Activated CD8-positive, alpha-beta memory T cell treated with anti-CD3 and anti-CD28 coated beads for 4 hours (primary cell): Measurements from ENCODE around the gene CAPZB.

ENCODE experiments used
- DNase-seq, 2 donors: peaks; one replicate each; pipeline ENCODE4 v3.0.0-alpha.2; 2020; ENCODE audit warnings: low read depth in 2 of 2

CAPZB gene

DNA sequence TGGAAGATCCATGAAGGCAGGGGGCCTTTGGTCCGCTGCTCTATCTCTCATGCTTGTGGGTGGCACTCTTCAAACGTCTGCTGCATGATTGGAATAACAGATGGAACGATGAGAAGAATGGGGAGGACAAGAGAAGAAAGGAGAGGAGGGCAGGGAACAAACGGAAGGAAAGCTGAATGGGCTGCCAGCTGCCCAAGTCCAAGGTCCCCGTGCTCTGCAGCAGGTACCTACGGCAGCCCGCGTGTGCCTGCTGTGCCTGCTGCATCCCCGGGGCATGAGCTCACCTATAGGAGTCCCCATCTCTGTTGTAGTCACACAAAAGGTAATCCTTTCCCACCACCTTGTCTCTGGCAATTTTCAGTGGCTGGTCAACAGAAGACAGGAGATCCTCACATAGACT, 100.1 kb downstream of the CAPZB start:
- no peak for DNase-seq

DNA sequence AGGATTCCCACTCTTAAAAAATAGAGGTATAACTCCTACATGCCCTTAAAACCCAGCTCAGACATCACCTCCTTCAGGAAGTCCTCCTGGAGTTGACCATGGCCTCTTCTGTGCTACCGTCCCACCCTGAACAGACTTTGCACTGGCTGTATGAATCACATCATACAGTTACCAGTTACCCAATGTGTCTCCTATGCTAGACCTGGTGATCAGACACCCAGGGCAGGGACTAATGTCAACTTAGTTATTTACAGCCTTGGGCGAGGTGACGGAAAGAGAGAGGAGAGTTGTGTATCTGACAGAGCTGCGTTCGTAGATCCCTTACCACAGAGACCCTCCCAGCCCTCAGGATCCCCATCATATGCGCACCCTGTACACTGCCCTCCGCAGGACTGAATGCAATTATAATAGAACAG, 100.6 kb downstream of the CAPZB start:
- no peak for DNase-seq

DNA sequence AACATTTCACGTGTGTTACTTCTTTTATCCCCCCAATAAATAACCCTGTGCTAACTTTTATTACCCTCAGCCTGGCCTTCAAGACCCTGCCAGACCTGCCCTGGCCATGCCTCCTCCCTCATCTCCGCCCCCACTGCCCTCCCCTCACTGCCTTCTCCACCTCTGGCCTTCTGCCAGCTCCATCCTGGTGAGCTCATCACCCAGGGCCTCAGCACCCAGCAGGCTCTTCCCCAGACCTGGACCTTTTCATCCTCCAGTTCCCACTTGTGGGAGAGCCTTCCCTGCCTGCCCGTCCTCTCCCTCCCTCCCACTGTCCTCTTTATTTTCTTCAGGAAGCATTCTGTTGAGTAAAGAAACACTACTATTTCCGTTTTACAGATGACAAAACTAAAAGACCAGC, 101.2 kb downstream of the CAPZB start:
- DNase-seq = no peak

DNA sequence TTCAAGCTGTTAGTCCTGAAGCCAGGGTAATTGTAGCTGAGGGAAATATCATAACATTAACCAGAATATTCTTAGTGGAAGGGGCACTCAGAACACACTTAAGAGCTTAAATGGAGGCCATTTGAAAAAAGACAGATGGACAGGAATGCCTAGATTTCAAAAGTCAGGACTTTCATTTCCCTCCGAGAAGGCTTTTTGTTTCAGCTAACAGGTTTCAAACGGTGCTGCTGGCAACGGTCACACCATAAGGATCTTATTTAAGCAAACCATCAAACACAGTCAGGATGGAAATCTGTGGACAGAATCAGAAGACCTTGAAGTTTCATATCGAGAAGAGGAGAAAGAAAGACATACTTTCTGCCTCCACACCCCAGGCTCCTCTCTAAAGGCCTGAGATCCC, 103.1 kb downstream of the CAPZB start:
- no peak for DNase-seq

DNA sequence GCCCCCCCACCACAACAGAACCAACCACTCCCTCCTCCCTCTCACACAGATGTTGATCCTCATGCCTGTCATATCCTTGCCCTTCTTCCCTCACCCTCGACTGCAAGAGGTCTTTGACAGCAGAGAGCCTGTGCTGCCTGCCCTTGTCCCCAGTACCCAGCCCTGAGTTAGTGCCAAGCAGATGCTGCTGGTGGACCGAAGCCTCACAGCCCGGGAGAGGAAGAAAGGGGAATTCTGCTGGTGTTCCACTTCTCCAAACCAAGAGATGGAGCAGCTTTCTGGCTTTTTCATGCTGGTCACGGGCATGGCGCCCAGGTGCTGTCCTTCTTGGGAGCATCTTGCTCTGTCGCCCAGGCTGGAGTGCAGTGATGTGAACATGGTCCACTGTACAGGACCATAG, 104.1 kb downstream of the CAPZB start:
- no peak for DNase-seq

DNA sequence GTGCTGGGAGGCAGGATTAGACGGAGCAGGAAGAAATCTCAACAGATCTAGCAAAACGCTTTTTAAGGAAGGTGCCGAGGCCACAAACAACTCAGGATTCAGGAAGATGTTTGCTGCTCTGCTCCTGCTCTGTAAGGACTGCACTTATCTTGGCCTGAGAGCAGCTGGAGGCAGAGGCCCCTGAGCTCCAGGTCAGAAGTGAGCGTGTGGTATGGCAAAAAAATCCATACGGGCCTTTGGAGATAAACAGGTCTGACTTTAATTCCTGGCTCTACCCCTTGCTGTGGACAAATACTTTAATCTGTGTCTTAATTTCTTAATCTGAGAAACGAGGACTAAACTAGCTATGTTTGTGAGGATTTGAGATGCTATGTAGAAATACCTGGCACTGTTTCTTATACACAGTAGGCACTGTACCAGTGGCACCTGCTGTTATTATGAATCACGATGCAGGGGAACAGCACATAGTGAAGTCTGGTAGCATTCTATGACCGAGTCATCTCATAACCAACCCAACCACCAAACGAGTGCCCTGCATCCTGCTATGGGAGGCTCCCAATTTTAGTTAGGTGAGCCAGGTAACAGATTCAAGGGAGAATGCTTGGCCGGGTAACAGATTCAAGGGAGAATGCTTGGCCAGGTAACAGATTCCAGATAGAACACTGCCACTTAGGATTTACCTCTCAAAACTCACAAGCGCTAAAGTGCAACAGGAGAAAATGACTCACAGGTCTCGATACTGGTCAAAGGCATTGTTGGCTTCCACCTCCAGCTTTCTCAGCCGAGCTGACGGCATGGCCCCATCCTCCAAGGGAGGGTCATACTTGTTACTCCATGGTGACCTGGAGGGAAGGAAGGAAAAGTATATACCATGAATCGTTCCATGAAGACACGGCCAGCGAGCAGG, 107.3 kb downstream of the CAPZB start:
- DNase-seq = no peak

DNA sequence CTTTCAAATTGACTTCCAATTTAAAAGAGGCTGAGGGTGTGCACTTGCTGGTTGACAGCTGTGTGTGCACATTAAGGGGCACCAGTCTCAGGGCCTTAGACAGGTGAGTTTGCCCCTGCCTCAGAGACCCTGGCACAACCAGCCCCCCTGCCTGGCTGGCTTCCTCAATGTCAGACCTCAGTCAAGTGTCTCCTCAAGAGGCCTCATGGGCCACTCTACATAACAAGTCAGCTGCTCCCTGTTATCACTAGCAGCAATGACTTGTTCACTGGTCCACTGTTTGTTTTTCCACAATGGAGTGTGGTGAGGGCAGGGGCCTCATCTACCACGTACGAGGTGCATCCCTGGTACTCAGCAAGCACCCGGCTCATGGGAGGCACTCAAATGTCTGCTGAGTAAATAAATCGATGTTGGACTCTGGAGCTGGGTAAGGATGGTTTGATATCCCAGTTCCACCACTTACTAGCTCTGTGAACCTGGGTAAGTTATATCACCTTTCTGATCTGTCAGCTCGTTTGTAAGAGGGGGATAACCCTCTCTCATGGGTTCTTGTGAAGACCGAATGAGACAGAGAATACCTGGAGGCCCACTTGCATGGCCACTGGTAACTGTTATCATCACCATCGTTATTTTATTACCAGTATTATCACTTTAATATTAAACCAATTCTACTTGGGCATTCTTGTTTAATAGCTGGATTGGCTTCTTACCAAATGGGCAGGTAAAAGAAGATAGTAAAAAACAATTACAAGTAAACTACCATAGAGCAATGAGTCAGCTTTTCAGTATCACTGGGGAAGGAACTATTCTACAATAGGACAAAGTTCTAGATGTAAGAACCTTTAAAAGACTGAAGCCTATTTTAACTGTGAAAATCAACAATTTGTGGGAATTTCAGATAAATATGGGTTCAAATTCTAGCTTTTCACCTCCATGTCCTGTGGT, 108.6 kb downstream of the CAPZB start:
- no peak for DNase-seq

DNA sequence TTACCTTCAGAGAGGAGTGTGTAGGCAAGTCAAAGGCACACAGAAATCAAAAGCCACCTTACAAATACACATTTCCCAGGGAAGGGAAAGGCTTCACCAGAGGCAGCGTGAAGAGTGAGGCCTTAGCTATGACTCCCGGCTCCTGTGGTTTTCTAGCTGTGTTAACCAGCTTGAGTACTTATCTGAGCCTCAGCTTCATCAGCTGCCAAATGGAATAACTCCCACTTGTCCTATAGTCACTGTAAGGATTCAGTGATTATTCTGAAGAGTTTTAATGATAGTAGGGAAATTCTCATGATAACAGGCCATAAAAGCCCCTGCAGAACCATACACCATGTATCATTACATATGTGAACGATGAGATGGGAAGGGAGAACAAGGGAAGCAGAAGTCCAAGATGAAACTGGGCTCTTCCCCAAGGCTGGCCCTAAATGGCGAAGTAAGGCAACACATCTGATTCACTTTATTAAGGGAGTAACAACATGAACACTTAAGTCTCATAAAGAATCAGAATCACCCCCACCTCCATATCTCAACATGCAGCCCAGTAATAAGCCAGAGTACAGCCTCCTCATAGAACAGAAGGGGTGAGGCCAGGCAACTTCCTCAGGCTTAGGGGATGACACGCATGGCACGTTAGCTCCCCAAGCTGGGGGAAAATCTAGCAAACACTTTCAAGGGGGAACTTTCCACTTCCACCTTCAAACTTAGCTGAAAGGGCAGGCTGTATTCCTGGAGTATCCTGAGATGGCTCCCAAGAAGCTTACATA, 109.5 kb downstream of the CAPZB start:
- DNase-seq = no peak

DNA sequence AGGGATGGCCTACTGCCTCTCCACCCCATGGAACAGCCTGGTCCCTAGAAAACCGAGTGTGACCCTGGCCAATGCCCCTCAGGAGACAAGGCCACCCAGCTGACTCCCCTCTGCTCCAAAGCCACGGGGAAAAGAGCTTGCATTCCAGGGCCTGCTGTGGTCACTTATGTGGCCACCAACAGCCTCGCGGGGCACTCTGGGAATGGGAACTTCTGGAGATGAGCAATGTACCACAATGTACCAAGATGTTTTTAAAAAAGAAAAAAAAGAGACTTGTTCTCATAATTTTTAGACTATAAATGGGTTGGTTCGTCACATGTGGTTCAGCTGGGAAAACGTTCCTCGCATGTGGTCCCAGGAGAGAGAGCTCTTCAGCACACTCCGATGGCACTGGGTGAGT, 110.4 kb downstream of the CAPZB start:
- no peak for DNase-seq

DNA sequence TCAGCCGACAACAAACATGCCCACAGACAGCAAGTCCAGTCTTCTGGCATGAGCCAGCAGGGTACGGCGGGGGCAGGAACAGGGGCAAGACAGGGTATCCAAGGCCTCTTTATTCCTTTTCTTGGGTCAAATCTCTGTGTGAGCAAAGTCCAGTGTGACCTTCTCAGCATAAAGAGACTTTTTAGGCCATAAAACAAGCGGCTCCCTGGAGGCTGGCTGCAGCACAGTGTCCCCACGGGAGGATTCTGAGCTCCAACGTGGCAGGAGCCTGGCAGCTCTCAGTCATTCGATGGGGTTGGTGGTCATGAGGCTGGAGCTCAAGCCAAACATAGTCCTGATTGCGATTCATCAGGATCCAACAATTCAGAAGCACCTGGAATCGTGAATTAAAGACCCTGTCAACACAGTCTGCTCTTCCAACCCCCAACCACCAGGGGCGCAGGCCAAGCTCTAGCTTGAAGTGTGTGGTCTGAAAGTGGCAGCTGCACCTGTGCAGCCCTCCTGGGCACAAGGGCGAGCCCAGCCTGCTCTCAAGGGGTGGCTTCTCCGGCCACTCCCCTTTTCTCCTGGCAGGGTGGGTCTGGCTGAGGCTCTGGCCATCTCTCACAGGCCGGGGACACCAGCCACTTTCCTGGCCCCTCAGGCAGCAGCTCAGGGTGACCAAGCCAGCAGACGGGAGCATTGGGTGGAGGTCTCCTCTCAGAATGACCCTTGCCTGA, 111.1 kb downstream of the CAPZB start:
- DNase-seq = no peak

DNA sequence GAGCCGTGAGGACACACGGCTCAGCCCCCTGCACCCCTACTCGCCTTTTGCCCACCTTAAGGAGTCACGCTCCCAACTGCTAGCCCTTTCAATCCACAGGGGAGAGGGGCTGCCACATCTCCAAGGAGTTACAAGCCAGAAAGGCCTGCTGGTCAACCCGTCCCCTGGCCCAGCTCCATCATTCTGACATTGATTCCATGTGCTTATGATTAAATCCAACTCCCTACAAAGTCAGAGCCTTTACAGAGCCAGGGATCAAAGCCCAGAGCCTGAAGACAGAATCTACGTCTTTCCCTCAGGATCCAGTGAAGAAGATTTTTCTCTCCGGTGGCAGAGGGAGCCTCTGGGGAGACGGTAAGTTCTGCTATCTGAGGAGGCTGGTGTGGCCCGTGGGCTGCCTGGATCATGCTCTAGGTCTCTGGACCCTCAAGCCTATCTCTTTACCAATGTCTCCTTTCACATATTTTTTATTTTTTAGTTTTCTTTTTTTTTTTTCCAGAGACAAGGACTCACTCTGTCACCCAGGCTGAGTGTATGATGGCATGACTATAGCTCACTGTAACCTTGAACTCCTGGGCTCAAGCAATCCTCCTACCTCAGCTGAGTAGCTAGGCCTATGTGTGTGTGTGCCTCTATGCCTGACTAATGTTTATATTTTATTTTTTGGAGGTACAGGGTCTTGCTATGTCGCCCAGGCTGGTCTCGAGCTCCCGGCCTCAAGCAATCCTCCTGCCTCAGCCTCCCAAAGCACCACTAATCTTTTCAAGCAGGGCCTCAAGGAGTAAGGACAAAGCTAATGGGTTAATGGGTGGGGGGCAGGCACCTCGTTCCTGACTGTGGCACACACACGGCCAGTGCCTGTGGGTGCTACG, 111.9 kb downstream of the CAPZB start:
- no peak for DNase-seq

DNA sequence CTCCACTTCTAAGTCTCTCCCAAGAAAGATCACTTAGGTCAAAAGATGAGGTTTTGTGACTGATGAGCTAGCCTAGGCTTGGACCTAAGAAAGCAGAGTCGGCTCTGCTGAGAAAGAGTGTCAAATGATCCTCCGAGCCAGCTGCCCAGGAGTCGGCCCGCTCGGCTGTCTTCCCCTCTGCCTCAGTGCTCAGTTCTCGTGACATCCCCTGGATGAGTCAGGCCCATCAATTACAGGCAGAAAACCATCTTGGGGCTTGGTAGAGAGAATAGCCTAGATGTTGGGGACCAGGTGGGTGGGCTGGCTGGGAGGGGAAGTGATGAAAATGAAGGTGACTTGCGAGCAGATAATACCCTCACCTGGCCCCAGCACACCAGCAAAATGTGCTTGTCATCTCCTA, 112.7 kb downstream of the CAPZB start:
- DNase-seq = no peak

DNA sequence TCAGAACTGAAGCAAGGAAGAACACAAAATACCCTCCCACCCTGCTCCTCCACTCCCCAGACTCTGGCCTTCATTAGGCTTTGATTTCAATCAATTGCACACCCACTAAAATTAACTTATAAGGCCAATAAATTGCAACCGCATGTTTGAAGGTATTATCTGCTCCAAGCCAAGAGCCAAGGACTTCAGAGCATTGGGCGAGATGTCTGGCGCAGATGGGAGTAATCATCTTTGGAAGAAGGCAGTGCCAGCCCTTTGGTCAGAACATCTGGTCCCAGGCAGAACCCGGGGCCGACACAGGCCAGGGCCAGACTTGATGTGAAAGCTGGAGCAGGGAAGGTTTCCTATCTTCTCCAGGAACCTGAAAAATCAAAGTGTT, 113.2 kb downstream of the CAPZB start:
- no peak for DNase-seq

DNA sequence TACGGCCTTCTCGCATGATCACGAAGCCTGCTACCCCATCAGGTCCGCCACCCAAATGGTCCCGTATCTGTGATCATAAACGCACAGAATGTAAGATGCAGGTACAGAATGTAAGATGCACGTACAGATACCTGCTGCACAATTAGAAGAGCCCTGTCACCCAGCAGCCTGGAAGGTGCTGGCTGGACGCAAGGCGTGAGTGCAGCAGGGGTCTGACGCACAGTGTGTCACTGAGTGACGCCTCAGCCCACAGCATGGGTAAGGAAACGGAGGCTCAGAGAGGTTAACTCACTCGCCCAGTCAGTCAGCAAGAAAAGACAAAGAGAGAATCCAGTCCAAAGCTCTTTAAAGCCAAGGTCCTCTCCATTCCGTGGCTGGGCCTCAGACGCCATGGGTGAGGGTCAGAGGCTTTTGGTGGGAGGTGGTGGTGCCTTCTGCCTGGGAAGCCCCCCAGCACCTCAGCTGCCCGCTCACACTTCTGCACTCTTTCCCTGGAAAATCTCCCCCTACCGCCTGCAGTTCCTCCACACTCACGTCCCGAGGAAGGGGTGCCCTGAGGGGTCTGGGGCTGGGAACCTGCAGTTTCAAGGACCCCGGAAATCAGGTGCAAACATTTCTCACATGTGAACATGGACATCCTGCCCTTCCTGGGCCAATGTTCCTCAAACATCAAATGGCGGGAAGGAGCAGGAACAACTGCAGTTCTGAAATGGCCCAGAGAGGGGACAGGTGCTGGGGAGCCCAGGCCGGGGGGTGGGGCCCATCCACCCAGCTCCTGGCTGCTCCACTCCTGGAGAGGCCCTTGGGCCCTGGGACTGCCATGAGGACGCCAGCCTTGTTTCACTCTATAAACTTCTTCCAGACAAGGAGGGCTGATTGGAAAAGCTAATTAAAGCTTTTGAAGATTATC, 113.9 kb downstream of the CAPZB start:
- DNase-seq = no peak

DNA sequence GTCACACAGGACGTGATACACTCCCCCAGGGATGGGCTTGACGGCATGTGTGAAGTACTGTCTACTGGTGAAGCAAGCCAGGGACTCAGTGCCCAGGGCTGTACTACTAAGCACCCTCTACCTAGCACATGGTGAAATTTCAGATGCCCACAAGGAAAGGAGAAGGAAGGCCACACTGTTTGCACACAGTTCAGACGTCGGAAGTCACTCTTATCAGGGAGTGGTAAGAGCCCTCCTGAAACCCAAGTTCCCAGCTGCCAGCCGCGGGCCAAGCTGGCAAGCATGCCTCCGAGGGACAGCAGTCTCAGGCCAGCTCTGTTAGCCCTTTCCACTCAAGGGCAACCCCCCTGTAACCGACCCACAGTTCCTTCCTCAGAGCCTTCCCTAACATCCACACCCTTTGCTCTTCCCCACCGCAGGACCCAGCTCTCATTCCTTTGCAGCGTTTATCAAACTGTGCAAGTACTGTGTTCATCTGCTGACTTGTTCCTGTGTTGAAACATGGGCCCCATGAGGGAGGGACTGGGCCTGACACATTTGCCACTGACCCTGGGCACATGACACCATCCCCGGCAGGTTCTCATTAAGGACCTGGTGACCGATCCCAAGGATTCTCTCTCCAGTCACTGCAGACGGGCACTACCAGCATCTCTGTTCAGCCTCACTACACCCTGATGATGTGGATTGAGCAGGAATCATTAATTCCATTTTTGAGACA, 114.7 kb downstream of the CAPZB start:
- DNase-seq = no peak

DNA sequence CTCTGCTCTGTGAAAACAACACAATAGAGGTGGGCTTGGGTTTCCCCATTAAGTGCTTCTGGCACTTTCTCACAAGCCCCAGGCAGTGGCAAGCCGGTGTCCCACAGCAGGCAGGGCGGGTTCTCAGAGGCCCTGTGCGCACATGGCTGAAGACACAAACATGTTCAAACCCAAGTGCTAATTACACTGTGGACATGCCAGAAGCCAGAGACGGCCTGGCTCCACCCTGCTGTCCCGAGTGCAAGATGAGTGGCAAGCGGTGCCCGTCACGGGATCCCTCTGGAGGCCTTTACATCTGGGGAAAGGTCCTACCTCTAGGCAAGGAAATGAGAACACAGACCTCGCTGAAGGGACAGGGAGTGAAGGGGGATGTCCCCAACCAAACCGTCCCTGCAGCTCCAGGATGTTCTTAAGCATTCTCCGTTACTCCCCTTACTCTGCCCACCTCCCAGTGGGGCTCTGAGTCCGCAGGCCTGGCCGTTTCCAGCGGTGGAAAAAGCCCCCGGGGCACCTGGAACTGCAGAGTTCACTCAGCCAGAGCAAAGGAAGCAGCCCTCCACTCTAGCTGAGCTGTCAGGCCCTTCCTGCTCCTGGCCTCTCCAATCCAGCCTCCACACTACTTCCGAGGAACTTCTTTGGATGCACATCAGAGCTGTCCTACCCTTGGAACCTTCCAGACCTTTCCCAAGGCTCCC, 115.8 kb downstream of the CAPZB start:
- DNase-seq = no peak

DNA sequence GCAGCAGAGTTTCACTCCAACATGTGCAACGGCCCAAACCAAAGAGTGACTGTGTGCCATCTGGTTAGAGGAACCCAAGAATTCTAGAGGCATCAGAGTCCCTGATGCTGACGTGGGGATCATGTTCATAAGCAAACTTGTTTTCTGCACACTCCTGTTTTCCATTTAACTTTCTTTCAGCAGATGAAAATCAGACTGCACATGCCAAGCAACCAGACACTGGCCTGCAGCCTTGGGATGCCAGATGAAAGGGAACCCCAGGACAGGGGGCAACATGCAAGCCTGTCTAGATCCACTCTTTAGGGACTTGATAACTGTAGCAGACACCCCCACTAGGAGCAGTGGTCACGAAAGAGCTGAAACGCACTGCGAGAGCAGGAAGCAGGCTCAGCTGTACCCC, 116.4 kb downstream of the CAPZB start:
- DNase-seq = no peak

DNA sequence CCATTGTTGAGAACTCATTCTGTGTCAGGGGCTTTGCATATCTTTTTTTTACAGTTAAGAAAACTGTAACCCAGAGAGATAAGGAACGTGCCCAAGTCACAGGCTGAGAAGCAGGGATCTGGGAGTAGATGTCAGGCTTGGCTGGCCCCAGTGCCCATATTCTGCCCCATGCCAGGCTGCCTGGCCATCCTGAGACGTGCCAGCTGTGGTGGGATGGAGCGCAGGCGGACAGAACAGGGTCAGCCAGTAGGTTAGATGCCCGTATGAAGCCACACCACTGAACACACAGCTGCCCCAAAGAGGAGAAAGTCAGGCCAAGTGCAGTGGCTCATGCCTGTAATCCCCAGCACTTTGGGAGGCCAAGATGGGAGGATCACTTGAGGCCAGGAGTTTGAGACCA, 117.3 kb downstream of the CAPZB start:
- DNase-seq = no peak
